ENCODE data around the gene VCAM1.

Gene VCAM1

DNA sequence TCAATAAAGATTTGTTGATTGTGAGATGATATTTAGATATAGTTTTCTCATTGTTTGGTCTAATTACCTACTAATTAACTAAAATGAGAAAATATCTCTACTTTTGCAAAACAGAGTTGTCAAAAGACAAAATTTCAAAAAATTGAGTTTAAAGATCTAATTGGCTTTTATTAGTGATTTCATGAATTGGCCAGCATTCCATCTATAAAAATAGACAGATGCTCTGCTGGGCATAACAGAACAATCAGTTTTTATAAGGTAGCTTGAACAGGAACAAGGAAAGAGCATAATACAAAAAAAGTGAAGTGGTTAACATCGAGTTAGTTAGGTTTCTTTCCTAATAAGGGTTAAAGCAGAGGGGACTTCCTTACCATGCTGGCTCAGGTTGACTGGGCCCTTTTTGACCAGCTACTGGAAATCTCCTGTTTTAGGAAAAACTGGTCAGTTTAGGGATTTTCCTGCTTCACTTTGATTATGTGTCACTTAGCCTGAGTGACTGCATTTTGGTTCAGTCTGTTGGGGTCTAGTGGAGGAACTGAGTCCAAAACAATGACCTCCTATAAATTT is 63.0 kb downstream of the VCAM1 start:
- no peak for DNase-seq (ENCODE audit: insufficient read length)
- FAIRE-seq = no peak

DNA sequence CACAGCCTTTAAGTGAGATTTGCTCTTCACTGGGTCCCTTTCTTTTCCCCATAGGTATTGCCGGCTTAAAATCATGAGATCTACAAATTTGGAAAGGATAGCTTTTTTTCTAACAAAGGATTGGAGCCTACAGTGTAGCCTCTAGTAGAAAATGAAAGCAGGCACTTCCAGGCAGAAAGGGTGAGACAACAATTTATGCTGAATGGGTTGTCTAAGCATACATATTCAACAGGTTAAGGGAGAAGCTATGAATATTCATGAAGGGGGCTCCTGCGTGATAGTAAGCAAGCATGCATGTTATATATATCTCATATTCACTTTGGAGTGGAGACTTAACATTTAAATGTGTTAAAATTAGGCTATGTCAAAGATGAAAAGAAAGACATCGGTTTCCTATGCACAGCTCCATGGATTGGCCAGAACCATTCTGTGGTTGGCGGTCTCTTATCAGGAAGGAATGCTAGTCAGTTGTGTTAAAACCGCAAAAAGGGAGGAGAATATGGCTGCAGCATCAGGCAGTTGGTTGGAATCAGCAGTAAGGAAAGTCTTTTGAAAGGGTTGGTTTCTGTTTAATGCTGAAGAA is 66.0 kb downstream of the VCAM1 start:
- TF ChIP-seq POLR2AphosphoS5 (IDR thresholded peaks at IDR 0.05; ENCODE audit: low read depth, low read length) = no peak
- no peak for TF ChIP-seq TAF1 (IDR thresholded peaks at IDR 0.05; ENCODE audit: borderline replicate concordance, low read depth, low read length)
- TF ChIP-seq POLR2A (IDR thresholded peaks at IDR 0.05; ENCODE audit: low read depth, low read length) = no peak
- FAIRE-seq (no peak), DNase-seq (ENCODE audit: insufficient read length) (no peak)

More for the DNA sequence above, 63.0 kb downstream of the VCAM1 start:
- TF ChIP-seq POLR2A (IDR thresholded peaks at IDR 0.05; ENCODE audit: low read depth, low read length) (no peak), TAF1 (IDR thresholded peaks at IDR 0.05; ENCODE audit: borderline replicate concordance, low read depth, low read length) (no peak), POLR2AphosphoS5 (IDR thresholded peaks at IDR 0.05; ENCODE audit: low read depth, low read length) (no peak)

DNA sequence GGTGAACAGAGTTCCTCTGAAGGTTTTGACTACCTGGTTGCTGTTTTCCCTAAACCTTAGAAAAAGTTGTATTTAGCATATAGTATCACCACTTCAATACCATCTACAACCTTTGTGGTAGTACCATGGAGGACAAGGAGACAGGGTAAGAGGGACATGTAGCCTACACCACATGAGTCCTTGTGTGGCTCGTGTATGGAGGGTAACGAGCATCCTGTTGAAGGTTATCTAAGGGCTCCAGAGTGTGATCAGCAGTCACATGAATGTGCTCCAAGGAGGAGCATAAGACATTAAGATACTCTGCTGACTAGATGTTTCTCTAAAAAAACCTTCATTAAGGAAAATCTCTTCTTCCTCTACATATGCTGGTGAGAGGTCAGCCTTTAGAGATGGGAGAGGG is 67.3 kb downstream of the VCAM1 start:
- TF ChIP-seq POLR2AphosphoS5 (IDR thresholded peaks at IDR 0.05; ENCODE audit: low read depth, low read length) (no peak), POLR2A (IDR thresholded peaks at IDR 0.05; ENCODE audit: low read depth, low read length) (no peak), TAF1 (IDR thresholded peaks at IDR 0.05; ENCODE audit: borderline replicate concordance, low read depth, low read length) (no peak)
- FAIRE-seq (no peak), DNase-seq (ENCODE audit: insufficient read length) (no peak)

Data from GM12892 (cell line).